Stimulated activated CD4-positive, alpha-beta T cell treated with anti-CD3 and anti-CD28 coated beads, Interleukin-15, amount 100 ng/mL, for 48 hours (primary cell): ENCODE data around the gene SUN2.

Source experiments
- DNase-seq, 2 donors: peaks; one replicate each; pipeline ENCODE4 v3.0.0-alpha.2; 2020; ENCODE audit warnings: low read depth in 2 of 2

The SUN2 gene

DNA sequence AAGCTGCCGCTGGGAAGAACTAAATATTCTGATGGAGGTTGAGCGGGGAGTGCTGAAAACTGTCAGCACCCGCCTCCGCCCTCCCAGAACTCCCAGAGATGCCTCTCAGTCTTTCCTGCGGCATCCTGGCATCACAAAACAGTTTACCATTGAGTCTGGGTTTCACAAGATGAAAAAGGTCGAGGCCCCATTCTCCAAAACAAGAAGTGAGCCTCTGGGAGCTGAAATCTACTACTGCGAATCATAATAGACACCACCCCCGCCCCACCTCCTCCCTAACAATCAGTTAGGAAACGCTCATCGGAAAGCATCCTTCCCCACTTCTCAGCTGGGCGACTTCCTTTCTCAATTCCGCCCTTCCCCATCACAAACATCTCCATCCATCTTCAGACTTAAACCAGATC lies 1.0 kb downstream of the SUN2 start:
- DNase-seq: peak in 1 of 2 donors; percentile 25

DNA sequence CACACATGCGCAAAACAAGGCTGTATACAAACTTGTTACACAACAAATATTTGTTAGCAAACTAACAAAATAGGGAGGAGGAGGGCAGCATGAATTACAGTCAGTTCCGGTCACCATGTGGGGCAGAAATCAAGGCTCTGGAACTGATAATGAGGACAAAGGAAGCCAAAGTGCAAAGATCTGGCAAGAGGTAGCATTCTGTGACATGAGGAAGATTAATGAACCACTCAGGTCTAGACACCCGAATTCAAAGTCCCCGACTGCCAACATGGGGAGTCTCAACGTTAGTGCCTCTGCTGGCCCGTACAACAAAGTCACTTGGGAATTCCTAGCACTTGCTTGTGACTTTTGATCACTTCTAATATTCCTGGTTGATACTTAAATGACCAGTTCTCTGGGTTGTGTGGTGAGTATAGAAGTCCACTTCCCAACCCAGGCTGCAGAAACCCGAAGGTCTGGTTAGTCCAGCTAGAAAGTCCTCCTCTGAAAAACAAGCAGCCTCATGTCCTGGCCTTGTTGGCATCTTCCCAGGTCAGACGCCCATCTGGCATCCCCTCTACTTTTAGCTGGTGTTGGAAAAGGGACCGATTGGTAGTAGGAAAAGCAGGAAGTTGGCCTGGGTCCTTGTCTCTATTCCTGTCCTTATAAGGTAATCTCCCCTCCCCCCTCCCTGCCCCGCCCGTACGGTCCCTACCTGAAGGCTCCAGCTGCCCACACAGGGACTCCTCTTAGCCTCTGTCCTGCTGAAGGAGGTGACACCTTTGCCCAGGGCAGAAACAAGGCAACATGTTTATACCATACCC lies 1.6 kb downstream of the SUN2 start:
- DNase-seq: no peak

- DNase-seq: peak in 1 of 2 donors; percentile 52
These were observed 4.1 kb downstream of the SUN2 start for GRCh38 chr22:38751422-38752346.

DNA sequence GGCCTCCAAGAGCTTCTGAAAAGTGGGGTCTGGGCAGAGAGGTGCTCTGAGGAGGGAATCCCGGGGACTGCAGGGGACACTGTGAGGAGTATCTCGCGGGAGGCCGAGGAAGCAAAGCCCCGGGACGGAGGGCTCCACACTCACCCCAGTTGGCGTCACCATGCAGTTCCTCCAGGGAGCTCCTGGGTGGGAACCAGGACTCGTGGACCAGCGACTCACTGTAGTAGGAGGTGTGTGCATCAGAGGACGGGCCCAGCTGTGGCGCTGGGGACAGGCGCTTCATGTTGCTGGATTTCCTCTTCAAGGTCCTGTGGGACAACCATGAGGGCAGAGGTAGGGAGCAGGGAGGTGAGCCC lies 4.8 kb downstream of the SUN2 start:
- no peak for DNase-seq

DNA sequence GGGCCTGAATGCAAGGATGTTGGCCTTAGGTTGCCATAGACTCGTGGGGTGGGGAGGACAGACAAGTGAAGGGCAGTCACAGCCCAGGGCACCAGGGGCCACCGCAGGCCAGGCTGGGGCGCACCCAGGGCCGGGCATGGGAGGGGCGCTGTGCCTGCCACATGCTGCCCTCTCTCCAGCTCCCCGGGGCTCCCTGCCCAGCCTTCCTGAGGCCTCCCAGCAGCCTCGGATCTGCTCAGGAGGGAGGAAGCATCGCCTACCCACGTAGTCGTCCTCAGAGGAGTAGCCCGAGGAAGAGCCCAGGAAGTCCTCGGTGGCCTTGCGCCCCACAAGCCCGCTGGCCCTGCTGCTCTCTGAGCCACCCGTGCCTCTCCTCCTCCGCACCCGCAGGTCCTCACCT lies 5.2 kb downstream of the SUN2 start:
- no peak for DNase-seq

DNA sequence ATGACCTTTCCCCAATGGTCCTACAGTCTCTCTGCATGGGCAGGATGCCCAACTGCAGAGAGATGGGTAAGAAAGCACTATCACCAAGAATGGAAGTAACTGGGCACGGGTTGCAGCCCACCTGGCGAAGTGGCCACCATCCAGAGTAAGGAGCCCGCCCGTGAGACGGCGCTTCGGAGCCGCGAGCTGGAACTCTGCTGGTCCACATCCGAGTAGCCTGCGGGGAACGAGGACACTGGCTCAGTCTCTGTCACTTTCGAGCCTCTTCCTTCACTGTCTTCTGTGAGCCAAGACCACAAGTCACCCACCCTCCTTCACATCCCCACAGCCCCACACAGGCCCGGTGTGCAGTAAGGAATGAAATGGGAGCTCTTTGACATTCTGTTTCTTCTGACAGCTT lies 5.7 kb downstream of the SUN2 start:
- no peak for DNase-seq

- no peak for DNase-seq
These were observed 7.2 kb downstream of the SUN2 start for GRCh38 chr22:38748487-38749136.

DNA sequence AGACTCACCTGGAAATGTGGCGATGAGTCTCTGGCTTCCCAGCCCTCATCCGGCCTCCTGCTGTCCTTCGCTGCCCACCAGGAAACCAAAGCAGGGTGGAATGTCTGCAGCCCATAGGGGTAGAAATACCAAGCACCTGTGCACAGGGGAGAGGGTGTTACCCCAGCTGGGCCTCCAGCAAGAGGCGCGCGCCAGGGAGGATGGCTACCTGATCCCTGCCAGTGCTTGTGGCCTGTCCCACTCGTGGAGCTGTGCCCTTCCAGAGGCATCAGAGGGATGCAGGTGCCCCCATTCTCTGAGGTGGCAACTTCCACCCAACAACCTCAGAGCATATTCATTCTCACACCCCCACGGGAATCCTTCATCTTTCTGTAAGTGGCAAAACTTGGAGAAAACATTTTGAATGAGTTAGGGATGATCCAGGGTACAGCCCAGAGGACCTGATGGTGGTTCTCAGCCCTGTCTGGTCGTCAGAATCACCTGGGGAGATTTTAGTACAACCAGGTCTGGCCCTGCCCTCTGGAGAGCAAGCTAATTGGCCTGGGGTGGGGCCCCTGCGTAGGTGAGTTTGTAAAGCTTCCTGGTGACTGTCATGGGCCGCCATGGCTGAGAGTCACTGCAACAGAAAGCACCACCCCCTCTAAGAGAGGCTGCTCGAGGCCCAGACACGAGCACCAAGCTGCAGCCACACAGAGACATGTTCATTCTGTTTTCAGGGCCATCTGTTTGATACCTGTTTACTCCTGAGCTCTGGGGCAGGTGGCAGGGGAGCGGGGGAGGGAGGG lies 9.9 kb downstream of the SUN2 start:
- no peak for DNase-seq

DNA sequence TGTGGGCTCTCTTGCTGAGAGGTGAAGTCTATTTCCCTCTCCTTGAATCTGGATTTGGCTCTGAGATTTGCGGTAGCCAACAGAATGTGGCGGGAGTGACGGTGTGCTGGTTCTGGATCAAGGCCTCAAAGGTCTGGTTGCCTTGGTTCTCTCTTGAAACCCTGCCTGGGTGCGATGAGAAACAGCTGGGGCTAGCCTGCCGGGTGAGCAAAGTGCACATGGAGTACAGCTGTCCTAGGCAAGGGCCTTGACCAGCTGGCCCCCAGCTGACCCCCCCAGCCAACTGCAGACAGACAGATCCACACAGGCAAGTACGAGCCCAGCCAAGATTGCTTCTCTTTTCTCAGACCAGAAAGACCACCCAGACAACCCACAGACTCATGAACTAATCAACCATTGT lies 10.8 kb downstream of the SUN2 start:
- no peak for DNase-seq

GRCh38 chr22:38742176-38742942 lies 13.4 kb downstream of the SUN2 start:
- no peak for DNase-seq

- DNase-seq: no peak
These were observed 14.2 kb downstream of the SUN2 start for GRCh38 chr22:38741576-38741975.

GRCh38 chr22:38741166-38741565 lies 14.6 kb downstream of the SUN2 start:
- no peak for DNase-seq

DNA sequence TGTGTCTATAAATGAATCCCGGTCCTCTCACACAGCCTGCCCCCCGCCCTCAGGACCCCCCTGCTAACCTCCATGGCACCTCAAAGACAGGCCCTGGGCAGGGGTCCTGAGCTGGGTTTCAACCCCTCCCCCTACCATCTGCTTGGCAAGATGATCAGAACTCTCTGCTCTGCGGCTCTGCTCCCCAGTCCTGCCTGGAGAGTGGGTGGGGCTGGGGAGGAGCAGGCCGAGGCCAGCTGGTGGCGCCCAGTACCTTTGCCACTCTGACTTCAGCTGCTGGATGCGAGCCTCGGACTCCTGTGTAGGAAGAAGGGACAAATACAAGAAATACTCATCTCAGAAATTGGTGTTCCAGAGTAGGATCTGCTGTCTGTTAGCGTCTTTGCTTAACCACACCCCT lies 15.0 kb downstream of the SUN2 start:
- DNase-seq: no peak

DNA sequence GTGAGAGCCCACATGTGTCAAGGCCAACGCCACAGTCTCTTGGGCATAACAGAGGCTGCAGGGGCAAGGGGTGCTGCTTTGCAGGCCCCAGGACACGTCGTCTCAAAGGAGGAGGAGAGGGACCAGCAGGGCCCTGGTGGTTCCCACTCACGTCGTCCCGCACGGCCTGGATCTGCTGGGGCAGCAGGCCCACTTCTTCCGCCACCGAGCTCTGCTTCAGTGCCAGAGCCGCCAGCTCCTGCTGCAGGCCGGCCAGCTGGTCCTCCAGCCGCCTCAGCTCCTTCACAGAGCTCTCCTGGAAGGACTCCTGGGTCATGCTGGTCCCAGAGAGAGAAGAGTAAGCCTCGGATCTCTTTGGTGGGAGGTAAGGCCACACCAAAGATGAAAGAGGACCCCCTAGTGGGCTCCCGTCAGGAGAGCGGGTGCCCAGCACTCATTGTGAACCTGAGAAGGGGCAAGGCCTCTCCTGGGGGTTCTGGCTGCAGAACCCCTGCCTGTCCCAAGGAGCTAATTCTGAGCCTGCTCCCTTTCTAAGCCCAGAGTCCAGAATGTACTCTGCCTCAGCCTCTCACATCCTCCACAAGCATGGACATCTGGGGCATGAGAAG lies 15.6 kb downstream of the SUN2 start:
- no peak for DNase-seq

- DNase-seq: no peak
These were observed 16.3 kb downstream of the SUN2 start for GRCh38 chr22:38739300-38740055.

DNA sequence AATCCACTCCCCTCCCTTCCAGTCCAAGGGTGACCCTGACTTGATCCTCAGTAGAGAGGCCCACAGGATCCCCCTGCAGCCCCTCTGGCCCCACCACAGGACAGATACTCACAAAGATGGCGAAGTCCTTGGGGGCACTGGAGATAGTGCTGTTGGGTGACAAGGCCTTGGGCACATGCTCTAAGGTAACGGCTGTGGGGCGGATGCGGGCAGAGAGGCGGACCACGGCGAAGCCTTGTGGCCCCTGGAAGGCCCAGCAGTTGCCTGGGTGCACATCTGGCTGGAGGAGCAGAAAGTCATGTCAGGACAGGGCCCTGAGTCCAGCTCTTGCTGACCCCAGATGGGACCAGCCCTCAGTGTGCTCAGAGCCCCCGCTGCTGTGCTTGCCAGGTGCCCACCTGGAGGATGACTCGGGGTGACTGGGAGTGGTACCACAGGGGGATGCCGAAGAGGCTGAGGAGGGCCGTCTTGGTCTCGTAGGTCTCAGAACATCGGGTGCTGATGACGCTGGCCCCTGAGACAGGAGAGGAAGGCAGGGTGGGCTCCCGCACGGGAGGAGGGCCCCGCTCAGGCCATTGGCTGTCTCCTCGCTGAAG lies 17.2 kb downstream of the SUN2 start:
- no peak for DNase-seq

DNA sequence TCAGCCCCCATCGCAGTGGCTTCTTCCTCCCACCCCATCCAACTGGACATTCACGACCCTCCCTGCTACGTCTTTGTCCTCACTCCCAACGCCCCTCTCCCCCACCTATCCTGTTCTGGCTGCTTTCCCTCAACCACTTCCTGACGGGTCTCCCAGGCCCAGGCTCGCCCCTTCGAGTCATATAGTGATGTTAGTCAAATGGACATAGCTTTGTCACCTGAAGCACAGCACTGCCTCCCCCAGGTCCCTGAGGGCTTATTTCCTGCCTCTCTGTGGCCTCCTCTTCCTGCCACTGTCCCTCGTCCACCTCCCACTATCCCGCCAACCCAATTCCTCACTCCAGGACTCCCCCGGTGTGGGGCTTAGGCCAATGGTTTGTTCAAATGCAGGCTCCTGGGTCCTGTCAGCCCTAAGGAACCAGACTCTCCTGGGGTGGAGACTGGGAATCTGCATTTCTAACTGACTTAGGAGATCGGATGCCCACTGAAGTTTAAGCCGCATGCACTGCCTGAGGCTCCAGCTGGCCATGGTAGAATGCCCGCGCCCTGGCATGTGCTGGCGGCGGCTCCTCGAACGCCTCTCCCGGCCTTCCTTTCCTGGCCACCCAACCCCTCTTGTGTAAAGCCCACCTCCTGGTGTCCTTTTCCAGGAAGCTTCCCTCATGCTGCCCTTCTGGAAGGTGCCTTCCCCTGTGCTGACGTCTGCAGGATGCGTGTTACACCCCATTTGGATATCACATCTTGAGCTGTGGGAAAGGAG lies 18.3 kb downstream of the SUN2 start:
- DNase-seq: no peak

- no peak for DNase-seq
These were observed 19.6 kb downstream of the SUN2 start for GRCh38 chr22:38736257-38736570.
